GM12873 (cell line): Measurements from ENCODE around the gene MESP2.

Experiments used
- TF ChIP-seq, protein P1 (sequence below): IDR thresholded peaks from 2 replicates; pipeline ENCODE4 v1.5.1; 2012; ENCODE audit warnings: low read depth, mild to moderate bottlenecking, moderate library complexity, low read length, control low read depth; ENCODE audit not compliant: insufficient read depth; ENCODE audit errors: missing control alignments

MESP2 gene

GRCh38 chr15:89749951-89750559 is 26.1 kb upstream of the MESP2 start:
- TF ChIP-seq, protein P1, sequence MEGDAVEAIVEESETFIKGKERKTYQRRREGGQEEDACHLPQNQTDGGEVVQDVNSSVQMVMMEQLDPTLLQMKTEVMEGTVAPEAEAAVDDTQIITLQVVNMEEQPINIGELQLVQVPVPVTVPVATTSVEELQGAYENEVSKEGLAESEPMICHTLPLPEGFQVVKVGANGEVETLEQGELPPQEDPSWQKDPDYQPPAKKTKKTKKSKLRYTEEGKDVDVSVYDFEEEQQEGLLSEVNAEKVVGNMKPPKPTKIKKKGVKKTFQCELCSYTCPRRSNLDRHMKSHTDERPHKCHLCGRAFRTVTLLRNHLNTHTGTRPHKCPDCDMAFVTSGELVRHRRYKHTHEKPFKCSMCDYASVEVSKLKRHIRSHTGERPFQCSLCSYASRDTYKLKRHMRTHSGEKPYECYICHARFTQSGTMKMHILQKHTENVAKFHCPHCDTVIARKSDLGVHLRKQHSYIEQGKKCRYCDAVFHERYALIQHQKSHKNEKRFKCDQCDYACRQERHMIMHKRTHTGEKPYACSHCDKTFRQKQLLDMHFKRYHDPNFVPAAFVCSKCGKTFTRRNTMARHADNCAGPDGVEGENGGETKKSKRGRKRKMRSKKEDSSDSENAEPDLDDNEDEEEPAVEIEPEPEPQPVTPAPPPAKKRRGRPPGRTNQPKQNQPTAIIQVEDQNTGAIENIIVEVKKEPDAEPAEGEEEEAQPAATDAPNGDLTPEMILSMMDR: no peak

- TF ChIP-seq, protein P1: peak; percentile 73
Observed at GRCh38 chr15:89750560-89751542, 25.3 kb upstream of the MESP2 start, which contains the start of gene MESP1. Gene MESP1 (minus strand): TSS chr15:89751249. CDS start chr15:89751231, 18 bp downstream.

GRCh38 chr15:89751748-89752147 is 24.4 kb upstream of the MESP2 start:
- TF ChIP-seq, protein P1: no peak

- TF ChIP-seq, protein P1: no peak
Observed at GRCh38 chr15:89753855-89754254, 22.3 kb upstream of the MESP2 start.

GRCh38 chr15:89754361-89755154 is 21.6 kb upstream of the MESP2 start:
- TF ChIP-seq, protein P1: no peak

DNA sequence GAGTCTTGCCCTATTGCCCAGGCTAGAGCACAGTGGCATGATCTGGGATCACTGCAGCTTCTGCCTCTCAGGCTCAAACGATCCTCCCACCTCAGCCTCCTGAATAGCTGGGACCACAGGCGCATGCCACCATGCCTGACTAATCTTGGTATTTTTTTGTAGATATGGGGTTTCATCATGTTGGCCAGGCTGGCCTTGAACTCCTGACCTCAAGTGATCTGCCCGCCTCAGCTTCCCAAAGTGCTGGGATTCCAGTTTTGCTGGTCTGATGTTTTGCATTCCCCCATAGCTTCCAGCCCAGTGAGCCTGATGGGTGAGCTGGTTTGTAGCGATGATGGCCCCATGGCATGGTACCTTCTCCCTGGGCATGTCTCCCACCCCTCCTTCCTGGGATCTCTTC is 20.4 kb upstream of the MESP2 start:
- TF ChIP-seq, protein P1: no peak

DNA sequence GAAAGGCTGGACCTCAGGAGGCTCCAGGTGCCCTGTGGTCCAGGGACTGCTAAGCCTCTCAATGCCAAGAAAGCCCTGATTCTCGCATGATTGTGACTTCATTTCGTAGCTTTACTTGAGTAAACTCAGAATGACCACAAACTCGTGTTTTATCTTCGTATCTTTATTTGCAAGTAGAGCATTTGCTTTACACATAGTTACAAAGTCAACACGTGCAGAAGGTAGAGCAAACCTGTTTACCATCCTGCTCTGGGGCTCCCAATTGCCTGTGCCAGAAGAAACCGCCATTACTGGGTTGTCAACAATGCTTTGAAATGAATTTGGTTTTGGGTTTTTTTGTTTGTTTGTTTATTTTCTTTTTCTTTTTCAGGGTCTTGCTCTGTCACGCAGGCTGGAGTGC is 19.2 kb upstream of the MESP2 start:
- TF ChIP-seq, protein P1: no peak
